CD14-positive monocyte (primary cell): ENCODE measurements around the gene HS3ST3B1. TPM values are rescaled to one million over a fixed set of nuclear protein-coding genes. Genes with fewer than 3 reads are reported as not detected.

Source experiments
- DNase-seq, 3 donors: peaks; one replicate each; pipeline ENCODE4 v3.0.0-alpha.2; 2011 to 2022
- H2AFZ ChIP-seq: 2 replicates; pipeline ENCODE4 v1.6.0; 2012; ENCODE audit warnings: mild to moderate bottlenecking, low read depth, low read length, inconsistent platforms; ENCODE audit not compliant: insufficient read depth, poor library complexity, severe bottlenecking
- H3K27ac ChIP-seq, 2 donors: 1 replicate in 1 of 2; 2 replicates in 1 of 2; pipeline ENCODE4 v1.5.1; 2012 to 2013; ENCODE audit warnings: low read length in 2 of 2, control low read depth in 1 of 2, inconsistent platforms in 1 of 2, low read depth in 1 of 2, mild to moderate bottlenecking in 1 of 2
- H3K27me3 ChIP-seq, 2 donors: one replicate each; pipeline versions ENCODE4 v1.6.0 to v1.6.1; 2011 to 2013; ENCODE audit warnings: low read length in 2 of 2; ENCODE audit not compliant: control insufficient read depth in 2 of 2, insufficient read depth in 2 of 2
- H3K36me3 ChIP-seq, 2 donors: replicated peaks in 1 of 2; 1 replicate in 1 of 2; 2 replicates in 1 of 2; pipeline versions ENCODE4 v1.5.1 to v1.6.1; 2012 to 2013; ENCODE audit warnings: low read length in 2 of 2, control low read depth in 1 of 2, inconsistent platforms in 1 of 2, mild to moderate bottlenecking in 1 of 2; ENCODE audit not compliant: insufficient read depth in 2 of 2, control insufficient read depth in 1 of 2
- H3K4me1 ChIP-seq, 2 donors: 1 replicate in 1 of 2; 2 replicates in 1 of 2; pipeline versions ENCODE4 v1.5.1 to v1.6.1; 2012 to 2013; ENCODE audit warnings: low read length in 2 of 2, control low read depth in 1 of 2, inconsistent platforms in 1 of 2, mild to moderate bottlenecking in 1 of 2, moderate library complexity in 1 of 2; ENCODE audit not compliant: insufficient read depth in 2 of 2, control insufficient read depth in 1 of 2
- H3K4me2 ChIP-seq: replicated peaks from 2 replicates; pipeline ENCODE3; 2012; ENCODE audit warnings: low read length, moderate library complexity, mild to moderate bottlenecking; ENCODE audit not compliant: poor library complexity, severe bottlenecking; ENCODE audit errors: extremely low read depth
- H3K4me3 ChIP-seq, 3 experiments: fragments of 200-600 bp in 1 of 3; sonication (generic) in 1 of 3; replicated peaks in 1 of 3; 1 replicate in 2 of 3; 2 replicates in 1 of 3; pipeline ENCODE4 v1.5.1; 2011 to 2013; ENCODE audit warnings: low read length in 3 of 3, mild to moderate bottlenecking in 3 of 3, control low read depth in 2 of 3, low read depth in 2 of 3, inconsistent platforms in 1 of 3, moderate library complexity in 1 of 3
- H3K79me2 ChIP-seq: 2 replicates; pipeline ENCODE4 v1.6.0; 2012; ENCODE audit warnings: mild to moderate bottlenecking, control low read depth, inconsistent platforms, low read length, moderate library complexity; ENCODE audit not compliant: insufficient read depth
- H3K9ac ChIP-seq: 2 replicates; pipeline ENCODE4 v1.6.0; 2017; ENCODE audit warnings: low read length, mild to moderate bottlenecking; ENCODE audit not compliant: insufficient read depth, poor library complexity, severe bottlenecking
- H3K9me3 ChIP-seq, 2 donors: replicated peaks in 1 of 2; 1 replicate in 1 of 2; 2 replicates in 1 of 2; pipeline versions ENCODE4 v1.5.1 to v1.6.1; 2012 to 2013; ENCODE audit warnings: low read length in 2 of 2, control low read depth in 1 of 2; ENCODE audit not compliant: control insufficient read depth in 1 of 2, insufficient read depth in 1 of 2
- H4K20me1 ChIP-seq: 2 replicates; pipeline ENCODE4 v1.6.0; 2012; ENCODE audit warnings: mild to moderate bottlenecking, low read length, control low read depth, moderate library complexity; ENCODE audit not compliant: insufficient read depth
- H3K27ac Mint-ChIP-seq, 7 donors: one replicate each; pipeline ENCODE4 v1.8.0; 2020; ENCODE audit warnings: mild to moderate bottlenecking in 7 of 7, mixed read lengths in 7 of 7, moderate library complexity in 6 of 7, inconsistent platforms in 2 of 7
- H3K27me3 Mint-ChIP-seq, 3 donors: one replicate each; pipeline ENCODE4 v1.8.0; 2021 to 2022; ENCODE audit warnings: low read depth in 3 of 3, mild to moderate bottlenecking in 3 of 3, mixed read lengths in 3 of 3, moderate library complexity in 3 of 3, inconsistent platforms in 1 of 3
- H3K36me3 Mint-ChIP-seq, 2 donors: one replicate each; pipeline ENCODE4 v1.8.0; 2020; ENCODE audit warnings: mixed read lengths in 2 of 2, inconsistent platforms in 1 of 2, mild to moderate bottlenecking in 1 of 2
- H3K4me1 Mint-ChIP-seq: one replicate; pipeline ENCODE4 v1.8.0; 2020; ENCODE audit warnings: mild to moderate bottlenecking, mixed read lengths
- H3K4me3 Mint-ChIP-seq, 2 donors: one replicate each; pipeline ENCODE4 v1.8.0; 2020; ENCODE audit warnings: mild to moderate bottlenecking in 2 of 2, mixed read lengths in 2 of 2, moderate library complexity in 1 of 2
- H3K9me3 Mint-ChIP-seq, 7 donors: one replicate each; pipeline ENCODE4 v1.8.0; 2020 to 2022; ENCODE audit warnings: mixed read lengths in 7 of 7, mild to moderate bottlenecking in 6 of 7, moderate library complexity in 6 of 7, inconsistent platforms in 2 of 7
- CTCF ChIP-seq: fragments of 200-600 bp; IDR thresholded peaks from one replicate; pipeline ENCODE4 v1.8.0; 2022; ENCODE audit warnings: antibody characterized with exemption, mild to moderate bottlenecking
- WGBS: methylation state at CpG from one replicate; pipeline ENCODE4 v1.1.5; 2013; ENCODE audit warnings: missing lambda C conversion rate; ENCODE audit not compliant: insufficient coverage; 5-methylcytosine and 5-hydroxymethylcytosine counted together
- intact Hi-C, 2 donors: fragments of 100-400 bp; cut with micrococcal nuclease; formaldehyde crosslinking; loops; one replicate each; pipeline versions ENCODE4 v1.15.0 to v1.15.1; 2023
- polyA plus RNA-seq, 3 donors: library from polyadenylated mRNA; depleted of rRNA in 1 of 3; unstranded in 2 of 3; stranded (reverse) in 1 of 3; fragments of 300-500 nt in 2 of 3; fragments of >200 nt in 1 of 3; fragmentation: Illumina TruSeq in 2 of 3; gene quantifications; 1 replicate in 2 of 3; 2 replicates in 1 of 3; pipeline ENCODE4 v1.2.3, GENCODE V29; 2012 to 2021

HS3ST3B1 gene
- polyA plus RNA-seq, 3 donors = 0.09 to 0.73 (median 0.32) TPM

GRCh38 chr17:14316126-14316832 is 15.4 kb downstream of the HS3ST3B1 start:
- Histone ChIP-seq H3K9ac (no peak overlapping the region), H3K27ac (no peak overlapping the region), H3K4me3 (no peak overlapping the region), H3K27me3 (no peaks in the 10 kb centered on the region), H3K4me2 (no peak overlapping the region), H3K36me3 (no peaks in the 10 kb centered on the region), H2AFZ (no peak overlapping the region), H3K79me2 (no peaks in the 10 kb centered on the region), H4K20me1 (no peaks in the 10 kb centered on the region), H3K4me1 (peaks cover 14% of the 10 kb centered on the region in 2 donors), H3K9me3 (no peaks in the 10 kb centered on the region)
- 46% methylated on average over 6 of the region's 10 CpGs for WGBS
- Mint-ChIP-seq H3K4me3 (no peak overlapping the region), H3K27me3 (peaks cover 0 to 4% (median 0%) of the 10 kb centered on the region in 3 donors), H3K27ac (peak overlapping the region in 1 of 7 donors; percentile 43), H3K9me3 (peaks cover 0 to 3% (median 2%) of the 10 kb centered on the region in 7 donors), H3K36me3 (peaks cover 2 to 8% of the 10 kb centered on the region in 2 donors), H3K4me1 (peaks cover 26% of the 10 kb centered on the region)
- TF ChIP-seq CTCF = no peak
- intact Hi-C loops = no loop called here
- no peak for DNase-seq

- H3K4me3 Mint-ChIP-seq = no peak overlapping the region
- Histone ChIP-seq H3K79me2 (no peaks in the 10 kb centered on the region), H3K9ac (no peak overlapping the region), H4K20me1 (no peaks in the 10 kb centered on the region), H3K36me3 (no peaks in the 10 kb centered on the region), H2AFZ (no peak overlapping the region), H3K4me2 (no peak overlapping the region), H3K4me3 (no peak overlapping the region), H3K27ac (no peak overlapping the region), H3K9me3 (no peaks in the 10 kb centered on the region), H3K27me3 (no peaks in the 10 kb centered on the region), H3K4me1 (peaks cover 3% of the 10 kb centered on the region in 2 donors)
- H3K27ac Mint-ChIP-seq = peak overlapping the region in 1 of 7 donors; percentile 6
- TF ChIP-seq CTCF = no peak
- WGBS = 89% methylated on average over 2 of the region's 3 CpGs
- no peak for DNase-seq
- peaks cover 0 to 4% (median 0%) of the 10 kb centered on the region in 3 donors for H3K27me3 Mint-ChIP-seq
- peaks cover 2 to 8% of the 10 kb centered on the region in 2 donors for H3K36me3 Mint-ChIP-seq
- H3K4me1 Mint-ChIP-seq = peaks cover 18% of the 10 kb centered on the region
- intact Hi-C loops = no loop called here
- H3K9me3 Mint-ChIP-seq = peaks cover 0 to 3% (median 0%) of the 10 kb centered on the region in 7 donors
Measured at GRCh38 chr17:14317383-14317782, 16.5 kb downstream of the HS3ST3B1 start.
